GM06990 (cell line): ENCODE measurements around the gene GAA.

Experiments used
- DNase-seq: peaks from one replicate; pipeline ENCODE4 v3.0.0-alpha.2; 2011; ENCODE audit not compliant: insufficient read length; ENCODE audit errors: extremely low read depth
- H3K27me3 ChIP-seq: replicated peaks from 2 replicates; pipeline ENCODE4 v1.6.0; 2011; ENCODE audit warnings: low read length; ENCODE audit not compliant: control insufficient read depth, insufficient read depth
- H3K36me3 ChIP-seq: 2 replicates; pipeline ENCODE4 v1.5.1; 2011; ENCODE audit warnings: low read length; ENCODE audit not compliant: control insufficient read depth, insufficient read depth
- H3K4me3 ChIP-seq: replicated peaks from 2 replicates; pipeline ENCODE4 v1.5.1; 2011; ENCODE audit warnings: low read depth, mild to moderate bottlenecking, control low read depth, low read length
- CTCF ChIP-seq: IDR thresholded peaks from 2 replicates; pipeline ENCODE4 v1.5.1; 2011; ENCODE audit warnings: low read length, control low read depth, mild to moderate bottlenecking, inconsistent platforms; ENCODE audit not compliant: insufficient read depth, poor library complexity, severe bottlenecking

The GAA gene

GRCh38 chr17:80104321-80104955, 3.1 kb downstream of the GAA start:
- Histone ChIP-seq H3K36me3 (no peaks in the 10 kb centered on the region), H3K27me3 (no peaks in the 10 kb centered on the region), H3K4me3 (no peak overlapping the region)
- TF ChIP-seq CTCF: no peak
- DNase-seq: no peak

GRCh38 chr17:80104956-80105375, 3.6 kb downstream of the GAA start:
- Histone ChIP-seq H3K4me3 (no peak overlapping the region), H3K27me3 (no peaks in the 10 kb centered on the region), H3K36me3 (no peaks in the 10 kb centered on the region)
- DNase-seq: no peak
- no peak for TF ChIP-seq CTCF

- H3K36me3 ChIP-seq: no peaks in the 10 kb centered on the region
- DNase-seq: no peak
- no peak for TF ChIP-seq CTCF
- no peaks in the 10 kb centered on the region for H3K27me3 ChIP-seq
- H3K4me3 ChIP-seq: no peak overlapping the region
Observed at GRCh38 chr17:80105762-80106161, 4.4 kb downstream of the GAA start.

- TF ChIP-seq CTCF: no peak
- Histone ChIP-seq H3K27me3 (no peaks in the 10 kb centered on the region), H3K4me3 (no peak overlapping the region), H3K36me3 (no peaks in the 10 kb centered on the region)
- no peak for DNase-seq
Observed at GRCh38 chr17:80106176-80106575, 4.8 kb downstream of the GAA start.

GRCh38 chr17:80106751-80107150, 5.4 kb downstream of the GAA start:
- H3K36me3 ChIP-seq: no peaks in the 10 kb centered on the region
- H3K4me3 ChIP-seq: no peak overlapping the region
- no peaks in the 10 kb centered on the region for H3K27me3 ChIP-seq
- no peak for DNase-seq
- no peak for TF ChIP-seq CTCF

- Histone ChIP-seq H3K27me3 (no peaks in the 10 kb centered on the region), H3K36me3 (no peaks in the 10 kb centered on the region), H3K4me3 (no peak overlapping the region)
- no peak for TF ChIP-seq CTCF
- DNase-seq: no peak
Observed at GRCh38 chr17:80107231-80108021, 6.0 kb downstream of the GAA start.
